ENCODE results near the gene NUTM2E.
"Not testable (repeated sequence)": the region's sequence is repeated elsewhere in the genome, so short reads cannot be mapped to it uniquely, and the experiment has no call there.

Gene NUTM2E

DNA sequence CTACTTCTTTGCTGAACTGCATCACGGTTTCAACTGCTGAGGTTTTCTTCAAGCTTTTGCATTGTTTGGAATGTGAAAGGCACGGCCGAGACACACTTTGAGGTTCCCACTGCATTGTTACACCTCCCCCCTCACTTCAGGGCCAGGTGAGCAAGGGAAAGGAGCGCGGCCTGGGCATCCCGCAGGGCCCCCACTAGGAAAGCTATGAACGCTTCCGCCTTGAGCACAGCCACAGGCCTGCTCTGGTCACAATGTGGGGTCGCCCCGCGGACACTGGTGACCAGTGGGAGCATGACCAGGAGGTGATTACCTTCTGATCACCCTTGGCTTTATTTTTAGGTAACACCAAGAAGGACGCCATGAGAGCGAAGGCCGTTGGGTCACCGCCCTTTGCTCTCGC lies 11.9 kb downstream of the NUTM2E start:
- DNase-seq (ENCODE audit: low read depth in 1 of 2, low spot score in 1 of 2); in situ Hi-C loops (cut with HindIII; ENCODE audit: low pct_unique_long_range_greater_than_20kb, low sequenced_read_pairs): not testable (repeated sequence)

DNA sequence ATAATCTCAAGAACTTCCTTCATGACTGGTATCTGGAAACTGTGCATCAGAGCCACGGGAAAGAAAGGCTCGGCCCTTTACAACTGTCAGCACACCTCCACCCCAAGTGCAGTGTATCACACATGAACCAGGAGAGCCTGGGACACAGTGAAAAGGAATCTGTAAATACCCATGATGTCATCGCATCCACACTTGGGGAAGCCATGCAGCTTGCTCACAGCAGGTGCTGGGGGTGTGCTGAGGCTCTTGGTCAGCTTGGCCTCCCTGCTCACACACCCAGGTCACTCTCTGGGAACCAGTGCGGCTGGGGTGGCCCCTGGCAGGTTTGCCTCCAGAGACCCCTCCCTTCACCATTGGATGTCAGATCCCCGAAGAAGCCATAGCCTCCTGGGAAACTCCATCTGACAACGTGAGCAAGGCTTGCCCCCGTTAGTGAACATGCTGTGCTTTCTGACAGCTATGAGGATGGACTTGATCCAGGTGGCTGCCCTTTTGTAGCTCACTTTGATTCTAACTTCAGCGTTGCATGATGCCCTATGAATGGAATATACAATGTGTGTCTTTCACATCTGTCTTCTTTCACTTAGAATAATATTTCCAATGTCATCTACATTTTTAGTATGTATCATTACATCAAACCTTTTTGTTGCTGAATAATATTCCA lies 26.8 kb downstream of the NUTM2E start:
- in situ Hi-C loops (cut with HindIII; ENCODE audit: low pct_unique_long_range_greater_than_20kb, low sequenced_read_pairs); DNase-seq (ENCODE audit: low read depth in 1 of 2, low spot score in 1 of 2): not testable (repeated sequence)

DNA sequence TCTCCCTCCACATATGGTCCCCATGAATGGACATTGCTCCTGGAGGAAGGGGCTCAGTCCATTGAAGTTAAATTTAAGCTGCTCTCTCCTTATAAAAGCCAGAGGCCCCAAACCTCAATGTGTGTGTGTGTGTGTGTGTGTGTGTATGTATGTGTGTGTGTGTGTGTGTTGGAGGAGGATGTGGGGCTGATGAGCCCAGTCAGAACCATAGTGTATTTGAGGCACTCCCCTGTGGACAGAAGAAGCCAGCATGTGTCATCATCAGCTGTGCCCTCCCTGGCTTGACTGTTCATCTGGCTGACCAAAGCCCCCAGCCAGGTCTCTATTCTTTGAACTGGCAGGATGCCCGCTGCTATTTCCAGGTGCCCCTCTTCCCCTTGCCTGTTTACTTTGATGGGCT lies 35.7 kb downstream of the NUTM2E start:
- DNase-seq (ENCODE audit: low read depth in 1 of 2, low spot score in 1 of 2); in situ Hi-C loops (cut with HindIII; ENCODE audit: low pct_unique_long_range_greater_than_20kb, low sequenced_read_pairs): not testable (repeated sequence)

DNA sequence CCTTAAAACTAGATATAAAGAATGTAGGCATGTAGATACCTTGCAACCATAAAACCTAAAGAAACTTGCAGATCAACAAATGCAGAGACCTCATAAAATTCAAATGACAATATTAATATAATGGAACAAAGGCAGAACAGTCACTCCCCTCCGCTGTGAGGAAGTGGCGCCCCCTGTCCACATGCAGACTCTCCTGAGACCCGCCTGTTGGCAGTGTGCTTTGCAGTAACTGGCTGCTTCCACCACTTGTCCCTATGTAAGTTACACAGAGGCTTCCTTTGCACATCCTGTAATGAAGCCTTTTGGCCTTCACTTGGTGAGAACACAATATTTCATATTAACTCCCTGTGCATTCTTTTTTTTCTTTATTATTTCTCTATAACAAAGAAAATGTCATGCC lies 36.3 kb downstream of the NUTM2E start:
- DNase-seq (ENCODE audit: low read depth in 1 of 2, low spot score in 1 of 2); in situ Hi-C loops (cut with HindIII; ENCODE audit: low pct_unique_long_range_greater_than_20kb, low sequenced_read_pairs): not testable (repeated sequence)

DNA sequence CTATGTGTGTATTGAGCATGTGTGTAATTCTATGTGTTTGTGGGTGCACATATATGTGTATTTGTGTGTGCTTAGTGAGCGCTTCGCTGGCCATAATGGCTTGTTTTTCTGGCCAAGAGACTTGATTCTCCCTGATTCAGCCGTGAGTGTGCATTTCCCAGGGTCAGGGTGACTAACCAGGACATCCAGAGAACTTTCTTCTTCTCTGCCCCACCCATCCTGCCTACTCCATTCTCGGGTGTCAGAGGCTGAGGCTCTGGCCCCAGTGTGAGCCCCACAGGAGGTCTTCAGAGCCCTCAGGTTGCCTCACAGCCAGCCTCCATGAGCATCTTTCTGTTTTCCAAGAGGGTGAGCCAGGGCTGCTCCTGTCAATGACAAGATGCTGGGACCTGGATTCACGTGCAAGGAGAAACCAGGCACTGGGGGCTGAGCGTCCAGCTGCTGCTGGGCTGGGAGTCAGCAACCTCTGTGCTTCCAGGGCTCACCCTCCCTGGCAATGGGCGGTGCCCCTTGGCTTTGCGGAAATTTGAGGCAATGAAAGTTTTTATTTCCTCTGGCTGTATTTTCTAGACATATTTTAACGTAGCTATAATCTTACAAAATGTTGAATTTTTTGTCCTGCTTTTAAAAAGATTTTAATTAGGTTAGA lies 40.5 kb downstream of the NUTM2E start:
- in situ Hi-C loops (cut with HindIII; ENCODE audit: low pct_unique_long_range_greater_than_20kb, low sequenced_read_pairs); DNase-seq (ENCODE audit: low read depth in 1 of 2, low spot score in 1 of 2): not testable (repeated sequence)

DNA sequence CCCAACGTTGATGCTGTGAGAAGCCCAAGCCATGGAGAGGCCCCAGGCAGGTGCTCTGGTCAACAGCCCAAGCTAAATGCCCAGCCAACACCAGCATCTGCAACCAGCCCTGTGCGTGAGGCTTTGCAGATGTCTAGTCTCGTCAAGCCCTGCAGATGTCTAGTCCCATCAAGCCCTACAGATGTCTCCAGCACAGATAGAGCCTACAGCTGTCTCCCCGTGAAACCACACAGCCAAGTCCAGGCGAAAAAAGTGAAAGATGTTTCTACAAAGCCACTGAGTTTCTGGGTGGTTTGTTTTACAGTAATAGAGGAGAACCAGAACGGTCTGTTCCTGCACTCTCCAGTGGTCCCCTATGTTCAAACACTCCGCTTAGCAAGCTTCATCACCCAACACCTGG lies 41.5 kb downstream of the NUTM2E start:
- in situ Hi-C loops (cut with HindIII; ENCODE audit: low pct_unique_long_range_greater_than_20kb, low sequenced_read_pairs); DNase-seq (ENCODE audit: low read depth in 1 of 2, low spot score in 1 of 2): not testable (repeated sequence)

DNA sequence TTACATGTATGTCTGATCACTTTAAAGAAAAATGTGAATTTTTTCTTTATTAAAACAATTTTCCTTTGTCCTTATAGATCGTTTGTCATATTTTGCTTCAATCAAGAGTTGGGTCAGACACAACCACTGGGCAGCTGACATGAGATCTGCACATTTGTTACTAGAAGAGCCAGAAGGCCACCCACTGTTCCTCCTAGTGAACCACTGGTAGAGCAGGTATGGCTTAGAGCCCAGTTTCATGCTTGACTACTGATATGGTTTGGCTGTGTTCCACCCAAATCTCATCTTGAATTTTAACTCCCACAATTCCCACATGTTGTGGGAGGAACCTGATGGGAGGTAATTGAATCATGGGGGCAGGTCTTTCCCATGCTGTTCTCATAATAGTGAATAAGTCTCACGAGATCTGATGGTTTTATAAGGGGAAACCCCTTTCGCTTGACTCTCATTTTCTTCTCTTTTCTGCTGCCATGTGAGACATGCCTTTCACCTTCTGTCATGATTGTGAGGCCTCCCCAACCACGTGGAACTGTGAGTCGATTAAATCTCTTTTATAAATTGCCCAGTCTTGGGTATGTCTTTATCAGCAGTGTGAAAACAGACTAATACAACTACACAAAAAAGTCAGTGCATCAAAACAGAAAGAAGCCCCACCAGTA lies 43.0 kb downstream of the NUTM2E start:
- DNase-seq (ENCODE audit: low read depth in 1 of 2, low spot score in 1 of 2); in situ Hi-C loops (cut with HindIII; ENCODE audit: low pct_unique_long_range_greater_than_20kb, low sequenced_read_pairs): not testable (repeated sequence)

DNA sequence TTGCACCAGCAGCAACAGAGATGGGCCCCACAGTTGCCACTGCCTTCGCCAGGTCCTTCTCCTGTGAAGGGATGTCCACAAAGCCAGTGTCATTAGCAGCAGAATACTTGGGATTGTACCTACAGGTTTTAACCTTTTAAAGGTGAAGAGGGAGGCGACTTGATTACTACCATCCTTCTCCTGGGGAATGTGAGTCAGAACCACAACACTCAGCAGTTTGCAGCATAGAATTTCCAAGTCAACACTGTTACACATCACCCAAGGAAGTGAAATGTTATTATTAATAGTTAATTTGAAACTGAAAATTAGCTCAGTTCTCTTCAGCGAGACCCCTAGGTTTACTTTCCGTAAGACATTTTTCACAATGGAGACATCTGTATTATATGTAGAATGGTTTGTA lies 45.2 kb downstream of the NUTM2E start:
- DNase-seq (ENCODE audit: low read depth in 1 of 2, low spot score in 1 of 2); in situ Hi-C loops (cut with HindIII; ENCODE audit: low pct_unique_long_range_greater_than_20kb, low sequenced_read_pairs): not testable (repeated sequence)
